IPS-20b (cell line): ENCODE results near the gene SCEL.

ENCODE experiments used
- H3K27ac ChIP-seq: one replicate; pipeline ENCODE4 v1.5.1; 2013; ENCODE audit warnings: low read length
- H3K27me3 ChIP-seq: 2 replicates; pipeline ENCODE4 v1.6.1; 2013; ENCODE audit warnings: mild to moderate bottlenecking, low read length, inconsistent platforms; ENCODE audit not compliant: insufficient read depth
- H3K36me3 ChIP-seq: 2 replicates; pipeline ENCODE4 v1.6.1; 2013; ENCODE audit warnings: low read depth, mild to moderate bottlenecking, inconsistent platforms, low read length, moderate library complexity; ENCODE audit not compliant: insufficient read depth
- H3K4me1 ChIP-seq: 2 replicates; pipeline ENCODE4 v1.6.1; 2013; ENCODE audit warnings: mild to moderate bottlenecking, control low read depth, inconsistent platforms, low read length, moderate library complexity; ENCODE audit not compliant: insufficient read depth
- H3K4me3 ChIP-seq: 2 replicates; pipeline ENCODE4 v1.5.1; 2013; ENCODE audit warnings: mild to moderate bottlenecking, low read length, inconsistent platforms
- H3K9ac ChIP-seq: 2 replicates; pipeline ENCODE4 v1.6.1; 2013; ENCODE audit warnings: low read depth, mild to moderate bottlenecking, inconsistent platforms, low read length, moderate library complexity
- H3K9me3 ChIP-seq: 2 replicates; pipeline ENCODE4 v1.6.1; 2013; ENCODE audit warnings: mild to moderate bottlenecking, low read depth, low read length, inconsistent platforms; ENCODE audit not compliant: insufficient read depth

SCEL gene

DNA sequence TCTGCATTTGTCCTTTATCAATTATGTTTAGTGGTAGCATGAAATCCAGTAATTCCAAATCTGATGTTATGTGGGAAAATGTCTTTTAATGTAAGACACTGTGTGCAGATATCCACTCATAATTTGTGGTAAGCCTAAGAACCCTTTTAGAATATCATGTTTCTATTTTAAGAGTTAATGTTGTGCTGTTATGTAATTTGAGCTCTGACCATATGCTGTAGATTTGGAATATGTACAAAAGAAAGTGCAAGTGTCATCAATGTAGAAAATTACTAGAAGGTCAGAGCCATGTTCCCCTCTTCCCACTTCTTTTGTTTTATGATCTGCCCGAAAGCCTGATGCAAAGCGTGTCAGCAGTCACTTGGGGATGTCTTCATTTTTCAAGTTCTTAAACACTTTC is 44.5 kb downstream of the SCEL start:
- Histone ChIP-seq H3K9me3 (no peaks in the 10 kb centered on the region), H3K4me3 (no peak overlapping the region), H3K27ac (no peak overlapping the region), H3K27me3 (no peaks in the 10 kb centered on the region), H3K4me1 (no peaks in the 10 kb centered on the region), H3K9ac (no peak overlapping the region), H3K36me3 (no peaks in the 10 kb centered on the region)

DNA sequence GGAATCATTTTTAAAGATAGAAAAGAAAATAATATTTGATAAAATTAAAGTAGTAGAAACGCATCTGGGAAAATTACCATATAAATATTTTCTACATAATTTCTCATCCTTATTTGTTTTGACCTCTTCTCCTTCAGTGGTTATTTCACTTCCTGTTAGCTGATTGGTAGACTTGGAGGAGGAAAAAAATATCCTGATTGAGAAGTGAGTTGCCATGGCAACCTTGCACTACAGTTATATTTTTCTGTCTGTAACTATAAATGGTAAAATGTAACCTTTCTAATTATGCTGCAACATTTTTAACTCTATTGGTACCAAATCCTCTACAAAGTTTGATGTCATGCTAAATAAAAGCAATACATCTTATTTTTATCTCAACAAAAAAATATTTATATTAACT is 45.2 kb downstream of the SCEL start:
- Histone ChIP-seq H3K4me1 (no peaks in the 10 kb centered on the region), H3K27me3 (no peaks in the 10 kb centered on the region), H3K27ac (no peak overlapping the region), H3K9me3 (no peaks in the 10 kb centered on the region), H3K36me3 (no peaks in the 10 kb centered on the region), H3K4me3 (no peak overlapping the region), H3K9ac (no peak overlapping the region)

DNA sequence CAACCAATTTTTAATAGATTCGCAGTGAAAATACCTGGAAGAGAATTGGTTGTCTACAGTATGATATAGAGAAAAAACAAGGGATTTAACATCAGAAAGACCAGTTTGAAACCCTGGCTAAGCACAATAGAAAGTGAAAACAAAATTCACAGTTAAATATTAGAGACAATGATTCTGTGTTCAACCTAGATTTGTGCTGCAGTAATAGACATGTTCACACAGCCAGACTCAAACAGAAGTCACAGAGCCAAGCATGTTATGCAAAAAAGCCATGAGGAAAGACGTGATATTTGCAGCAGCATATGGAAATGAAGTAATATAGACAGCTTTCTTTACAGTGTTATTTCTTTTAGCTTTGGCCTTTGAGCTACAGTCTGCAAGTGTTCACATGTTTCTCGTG is 48.1 kb downstream of the SCEL start:
- no peaks in the 10 kb centered on the region for H3K4me1 ChIP-seq
- H3K9me3 ChIP-seq: no peaks in the 10 kb centered on the region
- no peaks in the 10 kb centered on the region for H3K27me3 ChIP-seq
- H3K9ac ChIP-seq: no peak overlapping the region
- no peak overlapping the region for H3K27ac ChIP-seq
- H3K36me3 ChIP-seq: no peaks in the 10 kb centered on the region
- no peak overlapping the region for H3K4me3 ChIP-seq

DNA sequence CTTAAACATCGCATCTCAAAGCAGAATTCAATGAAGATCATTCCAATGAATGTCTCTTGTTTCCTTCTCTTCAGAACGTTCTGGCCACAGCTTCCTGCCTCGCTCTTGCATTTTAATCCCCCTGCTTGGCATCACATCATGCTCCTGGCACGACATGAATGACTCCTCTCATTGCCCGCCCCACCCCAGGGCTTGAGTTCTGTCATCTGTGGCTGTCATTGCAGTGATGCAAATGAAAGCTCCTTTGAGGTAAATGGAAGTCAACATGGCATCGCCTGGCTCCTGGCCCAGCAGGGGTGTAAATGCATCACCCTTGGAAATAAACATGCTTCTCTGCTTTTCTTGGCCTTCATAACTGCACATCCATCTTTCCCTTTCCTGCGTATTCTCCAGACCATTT is 48.6 kb downstream of the SCEL start:
- no peak overlapping the region for H3K27ac ChIP-seq
- H3K4me1 ChIP-seq: no peaks in the 10 kb centered on the region
- no peaks in the 10 kb centered on the region for H3K36me3 ChIP-seq
- no peak overlapping the region for H3K4me3 ChIP-seq
- H3K27me3 ChIP-seq: no peaks in the 10 kb centered on the region
- H3K9me3 ChIP-seq: no peaks in the 10 kb centered on the region
- no peak overlapping the region for H3K9ac ChIP-seq

- no peaks in the 10 kb centered on the region for H3K36me3 ChIP-seq
- no peak overlapping the region for H3K4me3 ChIP-seq
- no peaks in the 10 kb centered on the region for H3K9me3 ChIP-seq
- H3K4me1 ChIP-seq: no peaks in the 10 kb centered on the region
- H3K27ac ChIP-seq: no peak overlapping the region
- H3K27me3 ChIP-seq: no peaks in the 10 kb centered on the region
- no peak overlapping the region for H3K9ac ChIP-seq
These were observed 59.8 kb downstream of the SCEL start for GRCh38 chr13:77595166-77595810.

DNA sequence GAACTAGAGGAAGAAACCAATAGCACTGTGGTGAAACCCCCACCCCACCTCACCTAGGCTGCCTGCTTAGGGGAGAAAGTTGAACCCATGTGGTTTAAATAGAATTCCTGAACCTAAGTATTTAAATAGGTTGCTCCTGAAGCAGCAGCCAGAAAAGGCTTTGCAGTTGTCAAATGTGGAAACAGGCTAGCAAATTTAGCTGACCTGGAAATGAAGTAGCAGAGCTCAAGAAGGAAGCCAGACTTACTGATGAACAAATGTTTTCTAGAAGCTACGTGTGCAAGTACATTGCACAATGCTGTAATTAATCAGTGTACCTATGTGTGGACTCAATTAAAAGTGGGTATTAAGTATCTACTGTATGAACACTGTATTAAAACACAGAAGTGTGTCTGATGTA is 61.3 kb downstream of the SCEL start:
- Histone ChIP-seq H3K4me1 (no peaks in the 10 kb centered on the region), H3K36me3 (no peaks in the 10 kb centered on the region), H3K27me3 (no peaks in the 10 kb centered on the region), H3K27ac (no peak overlapping the region), H3K4me3 (no peak overlapping the region), H3K9me3 (no peaks in the 10 kb centered on the region), H3K9ac (no peak overlapping the region)

DNA sequence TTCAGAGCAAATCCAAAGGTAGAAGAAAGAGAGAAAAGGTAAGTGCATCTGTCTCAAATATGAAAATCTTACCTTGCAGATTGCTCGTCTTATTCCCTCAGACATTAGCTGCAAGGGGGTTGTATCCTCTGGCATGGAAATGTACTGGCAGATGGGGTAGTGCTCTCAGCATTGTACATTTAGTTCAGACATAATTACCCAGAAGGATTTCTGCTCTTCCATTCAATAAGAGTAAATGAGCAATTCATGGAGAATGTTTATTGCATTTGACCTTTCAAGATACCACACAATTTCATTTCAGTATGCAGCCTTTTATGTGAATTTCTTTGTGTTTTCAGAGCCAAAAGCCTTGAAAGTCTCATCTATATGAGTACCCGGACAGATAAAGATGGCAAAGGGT is 63.8 kb downstream of the SCEL start:
- H3K4me1 ChIP-seq: no peaks in the 10 kb centered on the region
- H3K36me3 ChIP-seq: no peaks in the 10 kb centered on the region
- H3K9ac ChIP-seq: no peak overlapping the region
- no peaks in the 10 kb centered on the region for H3K27me3 ChIP-seq
- no peaks in the 10 kb centered on the region for H3K9me3 ChIP-seq
- no peak overlapping the region for H3K4me3 ChIP-seq
- no peak overlapping the region for H3K27ac ChIP-seq

DNA sequence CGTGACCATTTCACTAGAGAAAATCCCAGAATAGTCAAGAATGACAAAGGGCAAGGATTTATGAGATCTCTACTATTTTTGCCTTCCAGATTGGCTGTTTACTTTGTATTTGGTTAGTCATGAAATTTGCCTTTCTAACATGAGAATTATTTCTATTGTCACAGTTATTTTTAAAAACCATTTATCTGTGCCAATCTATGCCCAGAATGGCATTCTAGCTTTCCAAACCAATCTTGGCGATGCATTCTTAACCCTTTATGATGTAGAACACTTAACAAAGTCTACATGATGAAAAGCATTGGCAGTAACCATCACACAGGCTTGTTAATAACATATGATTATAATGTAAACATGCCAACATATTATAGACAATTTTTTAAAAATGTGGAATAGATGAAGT is 65.2 kb downstream of the SCEL start:
- Histone ChIP-seq H3K36me3 (no peaks in the 10 kb centered on the region), H3K4me1 (no peaks in the 10 kb centered on the region), H3K9ac (no peak overlapping the region), H3K27me3 (no peaks in the 10 kb centered on the region), H3K27ac (no peak overlapping the region), H3K4me3 (no peak overlapping the region), H3K9me3 (no peaks in the 10 kb centered on the region)

- Histone ChIP-seq H3K4me3 (no peak overlapping the region), H3K9ac (no peak overlapping the region), H3K27me3 (no peaks in the 10 kb centered on the region), H3K9me3 (no peaks in the 10 kb centered on the region), H3K36me3 (no peaks in the 10 kb centered on the region), H3K4me1 (no peaks in the 10 kb centered on the region), H3K27ac (no peak overlapping the region)
These were observed 75.6 kb downstream of the SCEL start for GRCh38 chr13:77611068-77611467.

- H3K36me3 ChIP-seq: no peaks in the 10 kb centered on the region
- no peaks in the 10 kb centered on the region for H3K27me3 ChIP-seq
- H3K9ac ChIP-seq: no peak overlapping the region
- no peak overlapping the region for H3K4me3 ChIP-seq
- H3K4me1 ChIP-seq: no peaks in the 10 kb centered on the region
- no peaks in the 10 kb centered on the region for H3K9me3 ChIP-seq
- H3K27ac ChIP-seq: no peak overlapping the region
These were observed 80.5 kb downstream of the SCEL start for GRCh38 chr13:77616027-77616426.

GRCh38 chr13:77619655-77620054 is 84.1 kb downstream of the SCEL start:
- Histone ChIP-seq H3K9me3 (no peaks in the 10 kb centered on the region), H3K27ac (no peak overlapping the region), H3K9ac (no peak overlapping the region), H3K36me3 (no peaks in the 10 kb centered on the region), H3K4me3 (no peak overlapping the region), H3K4me1 (no peaks in the 10 kb centered on the region), H3K27me3 (no peaks in the 10 kb centered on the region)

GRCh38 chr13:77620138-77620537 is 84.6 kb downstream of the SCEL start:
- H3K36me3 ChIP-seq: no peaks in the 10 kb centered on the region
- no peaks in the 10 kb centered on the region for H3K4me1 ChIP-seq
- H3K4me3 ChIP-seq: no peak overlapping the region
- H3K9ac ChIP-seq: no peak overlapping the region
- no peaks in the 10 kb centered on the region for H3K9me3 ChIP-seq
- H3K27me3 ChIP-seq: no peaks in the 10 kb centered on the region
- no peak overlapping the region for H3K27ac ChIP-seq

- Histone ChIP-seq H3K36me3 (no peaks in the 10 kb centered on the region), H3K27ac (no peak overlapping the region), H3K4me1 (no peaks in the 10 kb centered on the region), H3K27me3 (no peaks in the 10 kb centered on the region), H3K4me3 (no peak overlapping the region), H3K9me3 (no peaks in the 10 kb centered on the region), H3K9ac (no peak overlapping the region)
These were observed 88.3 kb downstream of the SCEL start for GRCh38 chr13:77623806-77624205.
